GM23338 (cell line): Measurements from ENCODE around the gene OR8G1. TPM values are rescaled to one million over a fixed set of nuclear protein-coding genes. Genes with fewer than 3 reads are reported as not detected.

Source experiments
- ATAC-seq: fragments of 200-7000 bp; cut with Tn5 transposase; 3 replicates; pipeline ENCODE4 v1.9.1; 2020
- DNase-seq: peaks from one replicate; pipeline ENCODE4 v3.0.0-alpha.2; 2015; ENCODE audit warnings: low spot score
- H2AFZ ChIP-seq: fragments of 200-600 bp; sonication (generic); 2 replicates; pipeline ENCODE4 v1.8.0; 2016; ENCODE audit warnings: antibody characterized with exemption, mild to moderate bottlenecking, moderate library complexity
- H3F3A ChIP-seq: fragments of 200-600 bp; sonication (generic); replicated peaks from 2 replicates; pipeline ENCODE4 v1.8.0; 2017; ENCODE audit warnings: antibody characterized with exemption, mixed run types, low read depth
- H3K27ac ChIP-seq: fragments of 200-600 bp; sonication (generic); 2 replicates; pipeline ENCODE4 v1.6.1; 2016; ENCODE audit warnings: low read depth
- H3K27me3 ChIP-seq: fragments of 200-600 bp; sonication (generic); 2 replicates; pipeline ENCODE4 v1.8.0; 2016; ENCODE audit warnings: mild to moderate bottlenecking, mixed run types, moderate library complexity; ENCODE audit not compliant: insufficient read depth
- H3K36me3 ChIP-seq: fragments of 200-600 bp; sonication (generic); 2 replicates; pipeline ENCODE4 v1.8.0; 2016; ENCODE audit warnings: mild to moderate bottlenecking; ENCODE audit not compliant: insufficient read depth
- H3K4me1 ChIP-seq: fragments of 200-600 bp; sonication (generic); 2 replicates; pipeline ENCODE4 v1.8.0; 2016; ENCODE audit warnings: mild to moderate bottlenecking, moderate library complexity; ENCODE audit not compliant: insufficient read depth
- H3K4me2 ChIP-seq: fragments of 200-600 bp; sonication (generic); 2 replicates; pipeline ENCODE4 v1.7.1; 2017; ENCODE audit warnings: mixed run types
- H3K4me3 ChIP-seq: fragments of 200-600 bp; sonication (generic); 2 replicates; pipeline ENCODE4 v1.6.1; 2016; ENCODE audit warnings: mixed run types
- H3K79me2 ChIP-seq: fragments of 200-600 bp; sonication (generic); replicated peaks from 2 replicates; pipeline ENCODE4 v1.8.0; 2017; ENCODE audit warnings: mild to moderate bottlenecking; ENCODE audit not compliant: insufficient read depth
- H3K9me2 ChIP-seq: fragments of 200-600 bp; sonication (generic); 2 replicates; pipeline ENCODE4 v1.8.0; 2017; ENCODE audit not compliant: insufficient read depth
- H4K20me1 ChIP-seq: fragments of 200-600 bp; sonication (generic); replicated peaks from 2 replicates; pipeline ENCODE4 v1.8.0; 2017; ENCODE audit warnings: mild to moderate bottlenecking; ENCODE audit not compliant: insufficient read depth
- H3K27ac Mint-ChIP-seq: 2 replicates; pipeline ENCODE4 v1.8.0; 2020; ENCODE audit warnings: inconsistent platforms, mild to moderate bottlenecking, moderate library complexity, mixed read lengths
- H3K27me3 Mint-ChIP-seq: 3 replicates; pipeline ENCODE4 v1.8.0; 2022; ENCODE audit warnings: low read depth, mild to moderate bottlenecking, moderate library complexity, mixed read lengths, inconsistent platforms; ENCODE audit not compliant: insufficient read depth, poor library complexity
- H3K36me3 Mint-ChIP-seq: 3 replicates; pipeline ENCODE4 v1.8.0; 2021; ENCODE audit warnings: low read depth, mild to moderate bottlenecking, inconsistent platforms, moderate library complexity, mixed read lengths
- H3K4me1 Mint-ChIP-seq: 3 replicates; pipeline ENCODE4 v1.8.0; 2020; ENCODE audit warnings: mild to moderate bottlenecking, inconsistent platforms, mixed read lengths
- H3K4me3 Mint-ChIP-seq: 3 replicates; pipeline ENCODE4 v1.8.0; 2021; ENCODE audit warnings: moderate library complexity, mild to moderate bottlenecking, inconsistent platforms, mixed read lengths
- H3K9me3 Mint-ChIP-seq: 3 replicates; pipeline ENCODE4 v1.8.0; 2020; ENCODE audit warnings: moderate library complexity, mild to moderate bottlenecking, inconsistent platforms, mixed read lengths
- CREB1 ChIP-seq: fragments of 250-450 bp; sonication (Bioruptor Pico); IDR thresholded peaks from 2 replicates; pipeline ENCODE4 v1.5.0; 2020; ENCODE audit warnings: low read depth, mild to moderate bottlenecking, moderate library complexity
- EZH2 ChIP-seq: fragments of 200-600 bp; sonication (generic); IDR thresholded peaks from one replicate; pipeline ENCODE4 v1.8.0; 2017; ENCODE audit warnings: antibody characterized with exemption, mild to moderate bottlenecking, low read depth; ENCODE audit not compliant: unreplicated experiment
- EZH2phosphoT487 ChIP-seq: fragments of 200-600 bp; sonication (generic); IDR thresholded peaks from one replicate; pipeline ENCODE4 v1.8.1; 2018; ENCODE audit warnings: antibody characterized with exemption; ENCODE audit not compliant: unreplicated experiment
- JUNB ChIP-seq: IDR thresholded peaks from one replicate; pipeline ENCODE4 v1.6.1; 2016; ENCODE audit warnings: antibody characterized with exemption; ENCODE audit not compliant: unreplicated experiment
- NANOG ChIP-seq: IDR thresholded peaks from 2 replicates; pipeline ENCODE4 v1.6.1; 2016; ENCODE audit warnings: antibody characterized with exemption, borderline replicate concordance
- POLR2AphosphoS5 ChIP-seq: IDR thresholded peaks from 2 replicates; pipeline ENCODE4 v1.6.1; 2016; ENCODE audit warnings: antibody characterized with exemption, low read depth
- STAT1 ChIP-seq: IDR thresholded peaks from one replicate; pipeline ENCODE4 v1.6.1; 2016; ENCODE audit warnings: antibody characterized with exemption; ENCODE audit not compliant: unreplicated experiment
- ZNF114 ChIP-seq: fragments of 250-450 bp; sonication (Bioruptor Pico); IDR thresholded peaks from 2 replicates; pipeline ENCODE4 v1.5.0; 2020; ENCODE audit warnings: mild to moderate bottlenecking, moderate library complexity
- ZNF331 ChIP-seq: fragments of 250-450 bp; sonication (Bioruptor Pico); IDR thresholded peaks from 2 replicates; pipeline ENCODE4 v1.5.0; 2020; ENCODE audit warnings: low read depth, mild to moderate bottlenecking, moderate library complexity
- polyA plus RNA-seq: library from polyadenylated mRNA; unstranded; fragments of >200 nt; fragmentation: Nextera tagmentation; extraction: Ambion mirVana; gene quantifications from 2 replicates; pipeline ENCODE4 v1.2.1, GENCODE V29; 2016
- total RNA-seq: library from RNA; depleted of rRNA; stranded (reverse); fragments of >200 nt; shearing (Covaris generic); gene quantifications from 2 replicates; pipeline ENCODE4 v1.2.3, GENCODE V29; 2014
- TF ChIP-seq, protein P1 (sequence below): fragments of 250-450 bp; sonication (Bioruptor Pico); IDR thresholded peaks from 2 replicates; pipeline ENCODE4 v1.5.0; 2020; ENCODE audit warnings: mild to moderate bottlenecking, moderate library complexity
- TF ChIP-seq, protein P2 (sequence below): IDR thresholded peaks from 2 replicates; pipeline ENCODE4 v1.6.1; 2016; ENCODE audit warnings: antibody characterized with exemption
- TF ChIP-seq, protein P3 (sequence below), 2 experiments: fragments of 200-600 bp in 1 of 2; sonication (generic) in 1 of 2; conservative IDR thresholded peaks; 2 replicates each; pipeline versions ENCODE4 v1.5.1 to v1.6.1; 2016 to 2017; ENCODE audit warnings: antibody characterized with exemption in 2 of 2, low read depth in 2 of 2, mild to moderate bottlenecking in 2 of 2, moderate library complexity in 1 of 2
- TF ChIP-seq, protein P4 (sequence below): IDR thresholded peaks from one replicate; pipeline ENCODE4 v1.6.1; 2018; ENCODE audit warnings: antibody characterized with exemption; ENCODE audit not compliant: unreplicated experiment

The OR8G1 gene
- total and polyA plus RNA-seq, 2 experiments from 2014 or later: not detected

DNA sequence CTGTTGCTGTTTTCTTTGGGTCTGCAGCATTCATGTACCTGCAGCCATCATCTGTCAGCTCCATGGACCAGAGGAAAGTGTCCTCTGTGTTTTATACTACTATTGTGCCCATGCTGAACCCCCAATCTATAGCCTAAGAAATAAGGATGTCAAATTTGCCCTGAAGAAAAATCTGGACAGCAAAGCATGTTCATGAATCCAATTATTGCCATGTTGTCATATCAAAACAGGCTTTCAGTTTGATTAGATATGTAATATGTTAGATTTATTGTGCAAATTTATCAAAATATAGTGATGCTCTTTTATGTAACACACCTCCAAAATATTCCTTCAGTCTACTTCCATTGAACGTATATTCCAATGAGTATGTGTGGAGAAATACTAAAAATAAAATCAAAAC, 15.4 kb upstream of the OR8G1 start:
- no peaks in the 10 kb centered on the region for H3K9me3 Mint-ChIP-seq
- H3K4me3 ChIP-seq: no peak overlapping the region
- H3K4me1 Mint-ChIP-seq: no peaks in the 10 kb centered on the region; the same call in 2 of the 3 replicates
- no peak for ATAC-seq
- no peaks in the 10 kb centered on the region for H4K20me1 ChIP-seq
- H3K4me1 ChIP-seq: no peaks in the 10 kb centered on the region
- no peak for DNase-seq
- H2AFZ ChIP-seq: no peak overlapping the region
- TF ChIP-seq, protein P1, sequence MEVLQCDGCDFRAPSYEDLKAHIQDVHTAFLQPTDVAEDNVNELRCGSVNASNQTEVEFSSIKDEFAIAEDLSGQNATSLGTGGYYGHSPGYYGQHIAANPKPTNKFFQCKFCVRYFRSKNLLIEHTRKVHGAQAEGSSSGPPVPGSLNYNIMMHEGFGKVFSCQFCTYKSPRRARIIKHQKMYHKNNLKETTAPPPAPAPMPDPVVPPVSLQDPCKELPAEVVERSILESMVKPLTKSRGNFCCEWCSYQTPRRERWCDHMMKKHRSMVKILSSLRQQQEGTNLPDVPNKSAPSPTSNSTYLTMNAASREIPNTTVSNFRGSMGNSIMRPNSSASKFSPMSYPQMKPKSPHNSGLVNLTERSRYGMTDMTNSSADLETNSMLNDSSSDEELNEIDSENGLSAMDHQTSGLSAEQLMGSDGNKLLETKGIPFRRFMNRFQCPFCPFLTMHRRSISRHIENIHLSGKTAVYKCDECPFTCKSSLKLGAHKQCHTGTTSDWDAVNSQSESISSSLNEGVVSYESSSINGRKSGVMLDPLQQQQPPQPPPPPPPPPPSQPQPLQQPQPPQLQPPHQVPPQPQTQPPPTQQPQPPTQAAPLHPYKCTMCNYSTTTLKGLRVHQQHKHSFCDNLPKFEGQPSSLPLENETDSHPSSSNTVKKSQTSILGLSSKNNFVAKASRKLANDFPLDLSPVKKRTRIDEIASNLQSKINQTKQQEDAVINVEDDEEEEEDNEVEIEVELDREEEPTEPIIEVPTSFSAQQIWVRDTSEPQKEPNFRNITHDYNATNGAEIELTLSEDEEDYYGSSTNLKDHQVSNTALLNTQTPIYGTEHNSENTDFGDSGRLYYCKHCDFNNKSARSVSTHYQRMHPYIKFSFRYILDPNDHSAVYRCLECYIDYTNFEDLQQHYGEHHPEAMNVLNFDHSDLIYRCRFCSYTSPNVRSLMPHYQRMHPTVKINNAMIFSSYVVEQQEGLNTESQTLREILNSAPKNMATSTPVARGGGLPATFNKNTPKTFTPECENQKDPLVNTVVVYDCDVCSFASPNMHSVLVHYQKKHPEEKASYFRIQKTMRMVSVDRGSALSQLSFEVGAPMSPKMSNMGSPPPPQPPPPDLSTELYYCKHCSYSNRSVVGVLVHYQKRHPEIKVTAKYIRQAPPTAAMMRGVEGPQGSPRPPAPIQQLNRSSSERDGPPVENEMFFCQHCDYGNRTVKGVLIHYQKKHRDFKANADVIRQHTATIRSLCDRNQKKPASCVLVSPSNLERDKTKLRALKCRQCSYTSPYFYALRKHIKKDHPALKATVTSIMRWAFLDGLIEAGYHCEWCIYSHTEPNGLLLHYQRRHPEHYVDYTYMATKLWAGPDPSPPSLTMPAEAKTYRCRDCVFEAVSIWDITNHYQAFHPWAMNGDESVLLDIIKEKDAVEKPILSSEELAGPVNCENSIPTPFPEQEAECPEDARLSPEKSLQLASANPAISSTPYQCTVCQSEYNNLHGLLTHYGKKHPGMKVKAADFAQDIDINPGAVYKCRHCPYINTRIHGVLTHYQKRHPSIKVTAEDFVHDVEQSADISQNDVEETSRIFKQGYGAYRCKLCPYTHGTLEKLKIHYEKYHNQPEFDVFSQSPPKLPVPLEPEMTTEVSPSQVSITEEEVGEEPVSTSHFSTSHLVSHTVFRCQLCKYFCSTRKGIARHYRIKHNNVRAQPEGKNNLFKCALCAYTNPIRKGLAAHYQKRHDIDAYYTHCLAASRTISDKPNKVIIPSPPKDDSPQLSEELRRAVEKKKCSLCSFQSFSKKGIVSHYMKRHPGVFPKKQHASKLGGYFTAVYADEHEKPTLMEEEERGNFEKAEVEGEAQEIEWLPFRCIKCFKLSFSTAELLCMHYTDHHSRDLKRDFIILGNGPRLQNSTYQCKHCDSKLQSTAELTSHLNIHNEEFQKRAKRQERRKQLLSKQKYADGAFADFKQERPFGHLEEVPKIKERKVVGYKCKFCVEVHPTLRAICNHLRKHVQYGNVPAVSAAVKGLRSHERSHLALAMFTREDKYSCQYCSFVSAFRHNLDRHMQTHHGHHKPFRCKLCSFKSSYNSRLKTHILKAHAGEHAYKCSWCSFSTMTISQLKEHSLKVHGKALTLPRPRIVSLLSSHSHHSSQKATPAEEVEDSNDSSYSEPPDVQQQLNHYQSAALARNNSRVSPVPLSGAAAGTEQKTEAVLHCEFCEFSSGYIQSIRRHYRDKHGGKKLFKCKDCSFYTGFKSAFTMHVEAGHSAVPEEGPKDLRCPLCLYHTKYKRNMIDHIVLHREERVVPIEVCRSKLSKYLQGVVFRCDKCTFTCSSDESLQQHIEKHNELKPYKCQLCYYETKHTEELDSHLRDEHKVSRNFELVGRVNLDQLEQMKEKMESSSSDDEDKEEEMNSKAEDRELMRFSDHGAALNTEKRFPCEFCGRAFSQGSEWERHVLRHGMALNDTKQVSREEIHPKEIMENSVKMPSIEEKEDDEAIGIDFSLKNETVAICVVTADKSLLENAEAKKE (CRISPR knock-in tag): no peak
- no peak for TF ChIP-seq ZNF331 (CRISPR knock-in tag)
- no peak for TF ChIP-seq STAT1
- TF ChIP-seq EZH2: no peak
- TF ChIP-seq EZH2phosphoT487: no peak
- TF ChIP-seq CREB1 (CRISPR knock-in tag): no peak
- TF ChIP-seq, protein P2, sequence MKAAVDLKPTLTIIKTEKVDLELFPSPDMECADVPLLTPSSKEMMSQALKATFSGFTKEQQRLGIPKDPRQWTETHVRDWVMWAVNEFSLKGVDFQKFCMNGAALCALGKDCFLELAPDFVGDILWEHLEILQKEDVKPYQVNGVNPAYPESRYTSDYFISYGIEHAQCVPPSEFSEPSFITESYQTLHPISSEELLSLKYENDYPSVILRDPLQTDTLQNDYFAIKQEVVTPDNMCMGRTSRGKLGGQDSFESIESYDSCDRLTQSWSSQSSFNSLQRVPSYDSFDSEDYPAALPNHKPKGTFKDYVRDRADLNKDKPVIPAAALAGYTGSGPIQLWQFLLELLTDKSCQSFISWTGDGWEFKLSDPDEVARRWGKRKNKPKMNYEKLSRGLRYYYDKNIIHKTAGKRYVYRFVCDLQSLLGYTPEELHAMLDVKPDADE: no peak
- TF ChIP-seq ZNF114 (CRISPR knock-in tag): no peak
- TF ChIP-seq, protein P3, sequence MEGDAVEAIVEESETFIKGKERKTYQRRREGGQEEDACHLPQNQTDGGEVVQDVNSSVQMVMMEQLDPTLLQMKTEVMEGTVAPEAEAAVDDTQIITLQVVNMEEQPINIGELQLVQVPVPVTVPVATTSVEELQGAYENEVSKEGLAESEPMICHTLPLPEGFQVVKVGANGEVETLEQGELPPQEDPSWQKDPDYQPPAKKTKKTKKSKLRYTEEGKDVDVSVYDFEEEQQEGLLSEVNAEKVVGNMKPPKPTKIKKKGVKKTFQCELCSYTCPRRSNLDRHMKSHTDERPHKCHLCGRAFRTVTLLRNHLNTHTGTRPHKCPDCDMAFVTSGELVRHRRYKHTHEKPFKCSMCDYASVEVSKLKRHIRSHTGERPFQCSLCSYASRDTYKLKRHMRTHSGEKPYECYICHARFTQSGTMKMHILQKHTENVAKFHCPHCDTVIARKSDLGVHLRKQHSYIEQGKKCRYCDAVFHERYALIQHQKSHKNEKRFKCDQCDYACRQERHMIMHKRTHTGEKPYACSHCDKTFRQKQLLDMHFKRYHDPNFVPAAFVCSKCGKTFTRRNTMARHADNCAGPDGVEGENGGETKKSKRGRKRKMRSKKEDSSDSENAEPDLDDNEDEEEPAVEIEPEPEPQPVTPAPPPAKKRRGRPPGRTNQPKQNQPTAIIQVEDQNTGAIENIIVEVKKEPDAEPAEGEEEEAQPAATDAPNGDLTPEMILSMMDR (conservative IDR thresholded peaks at IDR 0.05; ENCODE audit: low read depth in 2 of 2): no peak
- TF ChIP-seq, protein P4, sequence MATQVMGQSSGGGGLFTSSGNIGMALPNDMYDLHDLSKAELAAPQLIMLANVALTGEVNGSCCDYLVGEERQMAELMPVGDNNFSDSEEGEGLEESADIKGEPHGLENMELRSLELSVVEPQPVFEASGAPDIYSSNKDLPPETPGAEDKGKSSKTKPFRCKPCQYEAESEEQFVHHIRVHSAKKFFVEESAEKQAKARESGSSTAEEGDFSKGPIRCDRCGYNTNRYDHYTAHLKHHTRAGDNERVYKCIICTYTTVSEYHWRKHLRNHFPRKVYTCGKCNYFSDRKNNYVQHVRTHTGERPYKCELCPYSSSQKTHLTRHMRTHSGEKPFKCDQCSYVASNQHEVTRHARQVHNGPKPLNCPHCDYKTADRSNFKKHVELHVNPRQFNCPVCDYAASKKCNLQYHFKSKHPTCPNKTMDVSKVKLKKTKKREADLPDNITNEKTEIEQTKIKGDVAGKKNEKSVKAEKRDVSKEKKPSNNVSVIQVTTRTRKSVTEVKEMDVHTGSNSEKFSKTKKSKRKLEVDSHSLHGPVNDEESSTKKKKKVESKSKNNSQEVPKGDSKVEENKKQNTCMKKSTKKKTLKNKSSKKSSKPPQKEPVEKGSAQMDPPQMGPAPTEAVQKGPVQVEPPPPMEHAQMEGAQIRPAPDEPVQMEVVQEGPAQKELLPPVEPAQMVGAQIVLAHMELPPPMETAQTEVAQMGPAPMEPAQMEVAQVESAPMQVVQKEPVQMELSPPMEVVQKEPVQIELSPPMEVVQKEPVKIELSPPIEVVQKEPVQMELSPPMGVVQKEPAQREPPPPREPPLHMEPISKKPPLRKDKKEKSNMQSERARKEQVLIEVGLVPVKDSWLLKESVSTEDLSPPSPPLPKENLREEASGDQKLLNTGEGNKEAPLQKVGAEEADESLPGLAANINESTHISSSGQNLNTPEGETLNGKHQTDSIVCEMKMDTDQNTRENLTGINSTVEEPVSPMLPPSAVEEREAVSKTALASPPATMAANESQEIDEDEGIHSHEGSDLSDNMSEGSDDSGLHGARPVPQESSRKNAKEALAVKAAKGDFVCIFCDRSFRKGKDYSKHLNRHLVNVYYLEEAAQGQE: no peak
- no peak for TF ChIP-seq POLR2AphosphoS5
- no peak for TF ChIP-seq NANOG
- no peak for TF ChIP-seq JUNB
- H3K9me2 ChIP-seq: no peaks in the 10 kb centered on the region; the same call in 1 of the 2 replicates
- no peaks in the 10 kb centered on the region for H3K36me3 Mint-ChIP-seq
- H3K79me2 ChIP-seq: no peaks in the 10 kb centered on the region
- no peaks in the 10 kb centered on the region for H3F3A ChIP-seq
- H3K27ac Mint-ChIP-seq: no peak overlapping the region
- no peak overlapping the region for H3K27ac ChIP-seq
- H3K36me3 ChIP-seq: no peaks in the 10 kb centered on the region
- H3K4me2 ChIP-seq: no peak overlapping the region
- H3K27me3 Mint-ChIP-seq: no peaks in the 10 kb centered on the region
- no peaks in the 10 kb centered on the region for H3K27me3 ChIP-seq
- H3K4me3 Mint-ChIP-seq: no peak overlapping the region
